ENCODE results near the gene LHCGR. TPM values are rescaled to one million over a fixed set of nuclear protein-coding genes. Genes with fewer than 3 reads are reported as not detected.

The LHCGR gene
- total RNA-seq, 1 experiment from 2014 or later = not detected

GRCh38 chr2:48695991-48696390 lies 59.5 kb downstream of the LHCGR start:
- no peak overlapping the region for H3K27ac ChIP-seq (ENCODE audit: low read length)
- H3K4me3 ChIP-seq (ENCODE audit: low read depth in 2 of 2, low read length in 2 of 2) = no peak overlapping the region
- CTCF ChIA-PET = no interaction called here
- POLR2A ChIA-PET = no interaction called here
- H3K36me3 ChIP-seq (ENCODE audit: control insufficient read depth, insufficient read depth, low read length) = no peaks in the 10 kb centered on the region
- TF ChIP-seq REST (IDR thresholded peaks at IDR 0.05; ENCODE audit: insufficient read depth in 1 of 2, low read depth in 2 of 2, low read length in 1 of 2) (no peak), SIN3A (IDR thresholded peaks at IDR 0.05; ENCODE audit: borderline replicate concordance, insufficient read depth, low read depth, low read length) (no peak), TCF7L2 (IDR thresholded peaks at IDR 0.05; ENCODE audit: low read depth, low read length) (no peak)
- TF ChIP-seq, protein P1, sequence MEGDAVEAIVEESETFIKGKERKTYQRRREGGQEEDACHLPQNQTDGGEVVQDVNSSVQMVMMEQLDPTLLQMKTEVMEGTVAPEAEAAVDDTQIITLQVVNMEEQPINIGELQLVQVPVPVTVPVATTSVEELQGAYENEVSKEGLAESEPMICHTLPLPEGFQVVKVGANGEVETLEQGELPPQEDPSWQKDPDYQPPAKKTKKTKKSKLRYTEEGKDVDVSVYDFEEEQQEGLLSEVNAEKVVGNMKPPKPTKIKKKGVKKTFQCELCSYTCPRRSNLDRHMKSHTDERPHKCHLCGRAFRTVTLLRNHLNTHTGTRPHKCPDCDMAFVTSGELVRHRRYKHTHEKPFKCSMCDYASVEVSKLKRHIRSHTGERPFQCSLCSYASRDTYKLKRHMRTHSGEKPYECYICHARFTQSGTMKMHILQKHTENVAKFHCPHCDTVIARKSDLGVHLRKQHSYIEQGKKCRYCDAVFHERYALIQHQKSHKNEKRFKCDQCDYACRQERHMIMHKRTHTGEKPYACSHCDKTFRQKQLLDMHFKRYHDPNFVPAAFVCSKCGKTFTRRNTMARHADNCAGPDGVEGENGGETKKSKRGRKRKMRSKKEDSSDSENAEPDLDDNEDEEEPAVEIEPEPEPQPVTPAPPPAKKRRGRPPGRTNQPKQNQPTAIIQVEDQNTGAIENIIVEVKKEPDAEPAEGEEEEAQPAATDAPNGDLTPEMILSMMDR (IDR thresholded peaks at IDR 0.05) = no peak
- BruUV-seq (replicated peaks) = no TSS peak
- H3K4me1 ChIP-seq (ENCODE audit: control insufficient read depth, insufficient read depth, low read length) = no peaks in the 10 kb centered on the region
- 0 out of 2 replicates have a peak, but pooled peaks cover 2% of the 10 kb centered on the region for H3K27me3 ChIP-seq (ENCODE audit: control insufficient read depth, insufficient read depth, low read length)
- H3K9me3 ChIP-seq (ENCODE audit: control insufficient read depth, insufficient read depth, low read depth, low read length) = no peaks in the 10 kb centered on the region
- in situ Hi-C loops (cut with HindIII; ENCODE audit: low pct_unique_long_range_greater_than_20kb, low sequenced_read_pairs) = no loop called here
- ATAC-seq (no peak), DNase-seq (ENCODE audit: low read depth, low spot score) (no peak)
- intact Hi-C loops (cut with micrococcal nuclease; ENCODE audit: unreplicated experiment) = no loop called here

GRCh38 chr2:48694149-48694548 lies 61.4 kb downstream of the LHCGR start:
- in situ Hi-C loops (cut with HindIII; ENCODE audit: low pct_unique_long_range_greater_than_20kb, low sequenced_read_pairs) (no loop called here), intact Hi-C loops (cut with micrococcal nuclease; ENCODE audit: unreplicated experiment) (no loop called here)
- DNase-seq (ENCODE audit: low read depth, low spot score) = no peak
- ChIA-PET CTCF (no interaction called here), POLR2A (no interaction called here)
- TF ChIP-seq POLR2AphosphoS5 (IDR thresholded peaks at IDR 0.05; ENCODE audit: low read depth, low read length) (no peak), SIN3A (IDR thresholded peaks at IDR 0.05; ENCODE audit: borderline replicate concordance, insufficient read depth, low read depth, low read length) (no peak), TCF7L2 (IDR thresholded peaks at IDR 0.05; ENCODE audit: low read depth, low read length) (no peak), REST (IDR thresholded peaks at IDR 0.05; ENCODE audit: insufficient read depth in 1 of 2, low read depth in 2 of 2, low read length in 1 of 2) (no peak)
- TF ChIP-seq, protein P1 (IDR thresholded peaks at IDR 0.05) = no peak
- Histone ChIP-seq H3K4me1 (ENCODE audit: control insufficient read depth, insufficient read depth, low read length) (no peaks in the 10 kb centered on the region), H3K9me3 (ENCODE audit: control insufficient read depth, insufficient read depth, low read depth, low read length) (no peaks in the 10 kb centered on the region), H3K27me3 (ENCODE audit: control insufficient read depth, insufficient read depth, low read length) (0 out of 2 replicates have a peak, but pooled peaks cover 2% of the 10 kb centered on the region), H3K36me3 (ENCODE audit: control insufficient read depth, insufficient read depth, low read length) (no peaks in the 10 kb centered on the region), H3K27ac (ENCODE audit: low read length) (no peak overlapping the region), H3K4me3 (ENCODE audit: low read depth in 2 of 2, low read length in 2 of 2) (no peak overlapping the region)
- BruUV-seq (replicated peaks) = no TSS peak
- no peak for ATAC-seq
